Mesendoderm (in vitro differentiated cells): ENCODE data around the gene DPH2.

Experiments
- DNase-seq: peaks from one replicate; pipeline ENCODE4 v3.0.0; 2013
- H2AK5ac ChIP-seq: 2 replicates; pipeline ENCODE4 v1.6.1; 2013; ENCODE audit warnings: low read length, inconsistent platforms
- H2BK120ac ChIP-seq: 2 replicates; pipeline ENCODE4 v1.6.1; 2013; ENCODE audit warnings: low read depth, mild to moderate bottlenecking, low read length, moderate library complexity, mixed read lengths
- H2BK15ac ChIP-seq: replicated peaks from 2 replicates; pipeline ENCODE4 v1.6.1; 2013; ENCODE audit warnings: low read depth, mild to moderate bottlenecking, moderate library complexity
- H2BK5ac ChIP-seq: 2 replicates; pipeline ENCODE4 v1.6.1; 2013; ENCODE audit warnings: low read length, inconsistent platforms
- H3K18ac ChIP-seq: 2 replicates; pipeline ENCODE4 v1.6.1; 2013; ENCODE audit warnings: mild to moderate bottlenecking, low read length, mixed read lengths
- H3K23ac ChIP-seq: one replicate; pipeline ENCODE4 v1.6.1; 2013; ENCODE audit warnings: low read length
- H3K27ac ChIP-seq: 2 replicates; pipeline ENCODE4 v1.5.1; 2013; ENCODE audit warnings: low read depth, mild to moderate bottlenecking, inconsistent platforms, low read length, moderate library complexity
- H3K27me3 ChIP-seq: 2 replicates; pipeline ENCODE4 v1.6.1; 2013; ENCODE audit warnings: low read length, control low read depth, mild to moderate bottlenecking, inconsistent platforms; ENCODE audit not compliant: insufficient read depth, poor library complexity
- H3K36me3 ChIP-seq: 2 replicates; pipeline ENCODE4 v1.6.1; 2013; ENCODE audit warnings: low read length, inconsistent platforms; ENCODE audit not compliant: control insufficient read depth, insufficient read depth
- H3K4ac ChIP-seq: one replicate; pipeline ENCODE4 v1.6.1; 2013; ENCODE audit warnings: low read depth, mild to moderate bottlenecking, low read length, moderate library complexity
- H3K4me1 ChIP-seq: 2 replicates; pipeline ENCODE4 v1.6.1; 2013; ENCODE audit warnings: low read depth, low read length, inconsistent platforms; ENCODE audit not compliant: control insufficient read depth
- H3K4me2 ChIP-seq: 2 replicates; pipeline ENCODE4 v1.6.1; 2013; ENCODE audit warnings: low read length
- H3K4me3 ChIP-seq: 2 replicates; pipeline ENCODE4 v1.5.1; 2013; ENCODE audit warnings: mild to moderate bottlenecking, low read length
- H3K56ac ChIP-seq: one replicate; pipeline ENCODE4 v1.6.1; 2013; ENCODE audit warnings: low read length
- H3K79me1 ChIP-seq: 2 replicates; pipeline ENCODE4 v1.6.1; 2013; ENCODE audit warnings: low read length, inconsistent platforms
- H3K79me2 ChIP-seq: 2 replicates; pipeline ENCODE4 v1.6.1; 2013; ENCODE audit warnings: mild to moderate bottlenecking, low read length; ENCODE audit not compliant: control insufficient read depth, insufficient read depth
- H3K9ac ChIP-seq: 2 replicates; pipeline ENCODE4 v1.6.1; 2013; ENCODE audit warnings: low read length, inconsistent platforms
- H4K5ac ChIP-seq: one replicate; pipeline ENCODE4 v1.6.1; 2013; ENCODE audit warnings: low read length
- H4K8ac ChIP-seq: one replicate; pipeline ENCODE4 v1.6.1; 2013; ENCODE audit warnings: low read depth, mild to moderate bottlenecking, control low read depth, low read length, moderate library complexity
- WGBS: extraction: QIAGEN DNeasy Blood & Tissue Kit; methylation state at CpG from one replicate; pipeline ENCODE4 v1.1.7; 2013; ENCODE audit warnings: low lambda C conversion rate, missing lambda C conversion rate; ENCODE audit not compliant: insufficient coverage; ENCODE audit errors: extremely low coverage; 5-methylcytosine and 5-hydroxymethylcytosine counted together

The DPH2 gene

GRCh38 chr1:43947061-43947873, 22.5 kb upstream of the DPH2 start:
- Histone ChIP-seq H3K4me1 (peaks cover 2% of the 10 kb centered on the region), H3K56ac (peak overlapping the region; percentile 98), H2AK5ac (no peak overlapping the region), H3K36me3 (no peaks in the 10 kb centered on the region), H3K9ac (peak overlapping the region; percentile 95), H3K27ac (no peak overlapping the region), H4K5ac (no peak overlapping the region), H2BK120ac (no peak overlapping the region), H3K4me3 (peak overlapping the region; percentile 83), H3K23ac (no peak overlapping the region), H2BK15ac (no peak overlapping the region), H4K8ac (no peak overlapping the region), H3K18ac (no peak overlapping the region), H3K27me3 (no peaks in the 10 kb centered on the region), H3K4ac (no peak overlapping the region), H2BK5ac (no peak overlapping the region), H3K79me1 (peaks cover 4% of the 10 kb centered on the region), H3K79me2 (no peaks in the 10 kb centered on the region), H3K4me2 (peak overlapping the region; percentile 57)
- DNase-seq: no peak
- WGBS: no CpG with 5 or more reads among the region's 27 CpGs

- no peaks in the 10 kb centered on the region for H3K36me3 ChIP-seq
- H3K18ac ChIP-seq: no peak overlapping the region
- H4K5ac ChIP-seq: no peak overlapping the region
- no peak overlapping the region for H3K4ac ChIP-seq
- H2BK120ac ChIP-seq: no peak overlapping the region
- no CpG with 5 or more reads among the region's 3 CpGs for WGBS
- peak overlapping the region; percentile 95 for H3K9ac ChIP-seq
- peak overlapping the region; percentile 22 for H3K4me2 ChIP-seq
- no peak overlapping the region for H3K4me3 ChIP-seq
- no peaks in the 10 kb centered on the region for H3K79me2 ChIP-seq
- no peak overlapping the region for H2BK15ac ChIP-seq
- no peak overlapping the region for H2BK5ac ChIP-seq
- no peak overlapping the region for H3K27ac ChIP-seq
- DNase-seq: no peak
- H2AK5ac ChIP-seq: no peak overlapping the region
- no peak overlapping the region for H4K8ac ChIP-seq
- peak overlapping the region; percentile 98 for H3K56ac ChIP-seq
- H3K4me1 ChIP-seq: peaks cover 2% of the 10 kb centered on the region
- no peak overlapping the region for H3K23ac ChIP-seq
- peaks cover 4% of the 10 kb centered on the region for H3K79me1 ChIP-seq
- H3K27me3 ChIP-seq: no peaks in the 10 kb centered on the region
Observed at GRCh38 chr1:43947874-43948437, 21.9 kb upstream of the DPH2 start.

GRCh38 chr1:43949678-43950077, 20.1 kb upstream of the DPH2 start:
- Histone ChIP-seq H3K27me3 (no peaks in the 10 kb centered on the region), H3K27ac (no peak overlapping the region), H3K4me3 (no peak overlapping the region), H4K8ac (no peak overlapping the region), H3K56ac (no peak overlapping the region), H2BK15ac (no peak overlapping the region), H3K18ac (no peak overlapping the region), H3K36me3 (no peaks in the 10 kb centered on the region), H3K4me2 (no peak overlapping the region), H3K4me1 (peaks cover 2% of the 10 kb centered on the region), H3K79me2 (no peaks in the 10 kb centered on the region), H2BK120ac (no peak overlapping the region), H3K79me1 (peaks cover 4% of the 10 kb centered on the region), H3K23ac (no peak overlapping the region), H2BK5ac (no peak overlapping the region), H2AK5ac (no peak overlapping the region), H3K9ac (no peak overlapping the region), H3K4ac (no peak overlapping the region), H4K5ac (no peak overlapping the region)
- no peak for DNase-seq
- WGBS: no CpG with 5 or more reads among the region's 13 CpGs

- Histone ChIP-seq H3K4me2 (no peak overlapping the region), H3K4ac (no peak overlapping the region), H3K36me3 (no peaks in the 10 kb centered on the region), H4K8ac (no peak overlapping the region), H3K27ac (no peak overlapping the region), H4K5ac (no peak overlapping the region), H2BK15ac (no peak overlapping the region), H3K4me3 (no peak overlapping the region), H2BK120ac (no peak overlapping the region), H3K9ac (no peak overlapping the region), H3K23ac (no peak overlapping the region), H3K56ac (no peak overlapping the region), H2BK5ac (no peak overlapping the region), H3K27me3 (no peaks in the 10 kb centered on the region), H3K79me2 (no peaks in the 10 kb centered on the region), H2AK5ac (no peak overlapping the region), H3K79me1 (peaks cover 4% of the 10 kb centered on the region), H3K4me1 (peaks cover 2% of the 10 kb centered on the region), H3K18ac (no peak overlapping the region)
- no peak for DNase-seq
- no CpG with 5 or more reads among the region's 4 CpGs for WGBS
Observed at GRCh38 chr1:43951021-43951985, 18.5 kb upstream of the DPH2 start.

GRCh38 chr1:43952731-43953346, 17.0 kb upstream of the DPH2 start:
- H2BK5ac ChIP-seq: no peak overlapping the region
- H3K79me2 ChIP-seq: no peaks in the 10 kb centered on the region
- no peak overlapping the region for H4K5ac ChIP-seq
- H4K8ac ChIP-seq: no peak overlapping the region
- H3K27me3 ChIP-seq: no peaks in the 10 kb centered on the region
- H3K56ac ChIP-seq: no peak overlapping the region
- H3K36me3 ChIP-seq: no peaks in the 10 kb centered on the region
- no peak overlapping the region for H3K27ac ChIP-seq
- H3K4me1 ChIP-seq: peaks cover under 1% of the 10 kb centered on the region
- H2AK5ac ChIP-seq: no peak overlapping the region
- H3K4ac ChIP-seq: no peak overlapping the region
- 100% methylated on average over 2 of the region's 8 CpGs for WGBS
- no peak overlapping the region for H3K23ac ChIP-seq
- H2BK15ac ChIP-seq: no peak overlapping the region
- H3K9ac ChIP-seq: no peak overlapping the region
- no peak overlapping the region for H2BK120ac ChIP-seq
- H3K79me1 ChIP-seq: peaks cover 2% of the 10 kb centered on the region
- DNase-seq: peak; percentile 86
- no peak overlapping the region for H3K4me3 ChIP-seq
- H3K4me2 ChIP-seq: no peak overlapping the region
- no peak overlapping the region for H3K18ac ChIP-seq
